Neural cell (in vitro differentiated cells): ENCODE measurements around the gene MCRIP1. TPM values are rescaled to one million over a fixed set of nuclear protein-coding genes. Genes with fewer than 3 reads are reported as not detected.

Experiments used
- H2AFZ ChIP-seq: fragments of 200-600, 300-800 bp; sonication (generic), shearing (Covaris generic); 2 replicates; pipeline ENCODE4 v1.6.0; 2014; ENCODE audit warnings: low read depth, mild to moderate bottlenecking, antibody characterized with exemption, low read length, moderate library complexity
- H3F3A ChIP-seq: fragments of 200-600 bp; shearing (Covaris generic); 2 replicates; pipeline ENCODE4 v1.6.1; 2016; ENCODE audit warnings: mild to moderate bottlenecking, moderate library complexity, mixed read lengths, antibody characterized with exemption, low read length; ENCODE audit not compliant: insufficient read depth, poor library complexity, severe bottlenecking
- H3K27ac ChIP-seq: fragments of 200-600, 300-800 bp; sonication (generic), shearing (Covaris generic); 2 replicates; pipeline ENCODE4 v1.5.1; 2014; ENCODE audit warnings: mild to moderate bottlenecking, low read length, moderate library complexity
- H3K27me3 ChIP-seq: fragments of 300-800, 200-600 bp; sonication (generic), shearing (Covaris generic); 2 replicates; pipeline ENCODE4 v1.6.0; 2014; ENCODE audit warnings: mild to moderate bottlenecking, low read depth, low read length, moderate library complexity; ENCODE audit not compliant: insufficient read depth
- H3K36me3 ChIP-seq: fragments of 300-800, 200-600 bp; sonication (generic), shearing (Covaris generic); 2 replicates; pipeline ENCODE4 v1.5.1; 2014; ENCODE audit warnings: mild to moderate bottlenecking, antibody characterized with exemption, low read length, moderate library complexity; ENCODE audit not compliant: insufficient read depth
- H3K4me2 ChIP-seq: fragments of 300-800, 200-600 bp; sonication (generic), shearing (Covaris generic); 2 replicates; pipeline ENCODE4 v1.6.0; 2014; ENCODE audit warnings: mild to moderate bottlenecking, low read length
- H3K4me3 ChIP-seq: fragments of 300-800, 200-600 bp; sonication (generic), shearing (Covaris generic); 2 replicates; pipeline ENCODE4 v1.5.1; 2014; ENCODE audit warnings: mild to moderate bottlenecking, low read length, moderate library complexity
- H3K79me2 ChIP-seq: fragments of 200-600 bp; shearing (Covaris generic); replicated peaks from 2 replicates; pipeline ENCODE4 v1.6.0; 2014; ENCODE audit warnings: mild to moderate bottlenecking, low read length, moderate library complexity; ENCODE audit not compliant: insufficient read depth
- H3K9ac ChIP-seq: fragments of 300-800, 200-600 bp; sonication (generic), shearing (Covaris generic); 2 replicates; pipeline ENCODE4 v1.6.1; 2016; ENCODE audit warnings: mild to moderate bottlenecking, low read length, mixed read lengths
- H3K9me2 ChIP-seq: fragments of 200-600 bp; shearing (Covaris generic); 2 replicates; pipeline ENCODE4 v1.6.1; 2016; ENCODE audit warnings: mild to moderate bottlenecking, low read length, mixed read lengths; ENCODE audit not compliant: insufficient read depth
- H3K9me3 ChIP-seq: fragments of 200-600, 300-800 bp; sonication (generic), shearing (Covaris generic); 2 replicates; pipeline ENCODE4 v1.6.1; 2016; ENCODE audit warnings: mild to moderate bottlenecking, mixed run types, low read length, moderate library complexity, mixed read lengths
- H4K20me1 ChIP-seq: fragments of 200-600 bp; shearing (Covaris generic); 2 replicates; pipeline ENCODE4 v1.6.1; 2016; ENCODE audit warnings: mild to moderate bottlenecking, mixed run types; ENCODE audit not compliant: insufficient read depth
- EP300 ChIP-seq: fragments of 450-650 bp; conservative IDR thresholded peaks from 2 replicates; pipeline ENCODE4 v1.6.1; 2014; ENCODE audit warnings: antibody characterized with exemption, mild to moderate bottlenecking, moderate library complexity; ENCODE audit not compliant: poor library complexity, severe bottlenecking
- EZH2 ChIP-seq: fragments of 200-600, 300-800 bp; shearing (Covaris generic), sonication (generic); IDR thresholded peaks from 2 replicates; pipeline ENCODE4 v1.6.1; 2014; ENCODE audit warnings: antibody characterized with exemption, low read length, borderline replicate concordance, mild to moderate bottlenecking; ENCODE audit not compliant: insufficient read depth, poor library complexity, severe bottlenecking
- MXI1 ChIP-seq: fragments of 450-650 bp; conservative IDR thresholded peaks from 2 replicates; pipeline ENCODE4 v1.6.1; 2014; ENCODE audit warnings: antibody characterized with exemption, mild to moderate bottlenecking; ENCODE audit not compliant: poor library complexity, severe bottlenecking
- POLR2AphosphoS5 ChIP-seq: IDR thresholded peaks from 2 replicates; pipeline ENCODE4 v1.6.1; 2012
- SMC3 ChIP-seq: fragments of 450-650 bp; conservative IDR thresholded peaks from 2 replicates; pipeline ENCODE4 v1.6.1; 2014; ENCODE audit warnings: antibody characterized with exemption, mild to moderate bottlenecking, moderate library complexity; ENCODE audit not compliant: poor library complexity
- TAF1 ChIP-seq: IDR thresholded peaks from 2 replicates; pipeline ENCODE4 v1.6.1; 2012; ENCODE audit warnings: low read depth
- polyA plus RNA-seq: library from polyadenylated mRNA; depleted of rRNA; stranded (reverse); fragments of >200 nt; gene quantifications from 2 replicates; pipeline ENCODE4 v1.2.3, GENCODE V29; 2014
- TF ChIP-seq, protein P1 (sequence below): fragments of 450-650 bp; IDR thresholded peaks from 2 replicates; pipeline ENCODE4 v1.5.1; 2014; ENCODE audit warnings: antibody characterized with exemption, mild to moderate bottlenecking, moderate library complexity; ENCODE audit not compliant: poor library complexity, severe bottlenecking

Gene MCRIP1
- polyA plus RNA-seq, 1 donor from 2014 or later, result 524 TPM

DNA sequence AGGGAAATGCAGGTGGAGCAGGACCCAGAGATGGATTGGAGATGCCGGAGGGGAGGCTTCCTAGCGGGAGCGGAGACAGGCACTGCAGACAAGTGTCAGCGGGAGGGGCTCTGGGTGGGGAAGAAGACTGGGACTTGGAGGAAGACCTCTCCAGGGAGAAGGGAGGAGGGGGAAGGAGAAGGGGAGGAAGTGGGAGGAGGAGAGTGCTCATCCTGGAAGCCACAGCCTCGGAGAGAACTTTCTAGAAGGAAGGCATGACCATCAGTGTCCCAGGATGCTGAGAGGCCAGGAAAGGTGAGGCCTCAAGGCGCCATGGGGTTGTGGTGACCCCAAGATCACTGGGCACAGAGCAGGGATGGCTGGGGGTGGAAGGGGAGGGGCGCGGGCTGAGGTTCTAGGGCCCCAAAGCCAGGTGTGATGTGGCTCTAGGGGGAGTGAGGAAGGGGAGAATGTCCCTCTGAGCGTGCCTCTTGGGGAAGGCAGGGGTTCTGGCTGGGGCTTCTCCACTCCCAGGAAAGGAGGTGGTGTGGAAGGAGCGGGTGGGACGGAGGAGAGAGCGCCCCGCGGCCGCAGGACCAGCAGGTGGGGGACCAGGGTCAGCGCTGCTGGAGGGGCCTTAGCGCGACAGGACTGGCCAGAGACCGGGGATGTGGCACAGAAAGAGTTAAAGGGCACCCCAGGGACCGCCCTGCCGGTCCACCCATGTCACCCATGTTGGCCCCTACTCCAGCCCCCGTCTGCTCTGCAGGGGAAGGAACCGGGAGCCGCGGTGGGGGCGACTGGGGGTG lies 30.0 kb downstream of the MCRIP1 start:
- Histone ChIP-seq H3K27me3 (peaks cover 67% of the 10 kb centered on the region), H3K36me3 (no peaks in the 10 kb centered on the region), H4K20me1 (no peaks in the 10 kb centered on the region), H3K9me3 (peaks cover 6% of the 10 kb centered on the region), H2AFZ (no peak overlapping the region), H3K4me2 (no peak overlapping the region), H3K79me2 (no peaks in the 10 kb centered on the region), H3K9ac (no peak overlapping the region), H3K27ac (no peak overlapping the region), H3F3A (no peaks in the 10 kb centered on the region), H3K9me2 (no peaks in the 10 kb centered on the region), H3K4me3 (no peak overlapping the region)
- no peak for TF ChIP-seq POLR2AphosphoS5

DNA sequence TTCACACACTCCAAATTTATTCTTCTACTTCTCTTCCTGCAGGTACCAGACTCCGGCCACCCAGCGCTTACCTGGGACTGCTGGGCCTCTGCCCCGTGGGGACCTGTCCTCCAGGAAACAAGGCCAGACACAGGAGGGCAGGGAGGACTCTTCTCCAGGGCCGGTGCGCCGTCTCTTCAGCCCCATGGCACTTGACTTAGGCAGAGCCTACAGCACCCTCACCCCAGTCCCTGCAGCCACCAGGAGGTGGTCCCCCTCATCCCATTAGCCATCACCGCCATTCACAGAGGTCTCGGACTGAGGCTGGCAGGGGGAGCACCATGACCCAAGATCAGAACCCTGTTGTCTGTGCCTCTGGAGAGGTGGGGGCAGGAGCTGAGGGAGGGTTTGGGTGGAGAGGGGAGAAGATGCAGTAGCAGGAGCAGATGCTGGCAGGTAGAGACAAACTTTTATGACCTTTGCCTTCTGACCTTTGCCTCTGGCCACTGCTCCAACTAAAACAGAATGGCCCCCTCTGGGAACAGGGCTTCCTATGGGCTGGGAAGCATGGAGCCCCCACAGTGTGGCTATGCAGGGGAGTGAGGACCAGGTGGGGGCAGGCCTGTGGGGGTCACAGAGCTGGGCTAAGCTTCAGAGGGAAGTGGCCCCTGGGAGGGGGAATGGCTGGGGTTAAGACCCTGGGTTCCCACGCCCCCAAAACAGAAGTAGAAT lies 30.9 kb downstream of the MCRIP1 start:
- Histone ChIP-seq H3K79me2 (no peaks in the 10 kb centered on the region), H3K27me3 (peaks cover 63% of the 10 kb centered on the region), H3K4me3 (no peak overlapping the region), H4K20me1 (no peaks in the 10 kb centered on the region), H2AFZ (no peak overlapping the region), H3K27ac (no peak overlapping the region), H3K9me3 (peaks cover 6% of the 10 kb centered on the region), H3K9ac (no peak overlapping the region), H3K4me2 (no peak overlapping the region), H3F3A (no peaks in the 10 kb centered on the region), H3K9me2 (no peaks in the 10 kb centered on the region), H3K36me3 (no peaks in the 10 kb centered on the region)
- TF ChIP-seq, protein P1, sequence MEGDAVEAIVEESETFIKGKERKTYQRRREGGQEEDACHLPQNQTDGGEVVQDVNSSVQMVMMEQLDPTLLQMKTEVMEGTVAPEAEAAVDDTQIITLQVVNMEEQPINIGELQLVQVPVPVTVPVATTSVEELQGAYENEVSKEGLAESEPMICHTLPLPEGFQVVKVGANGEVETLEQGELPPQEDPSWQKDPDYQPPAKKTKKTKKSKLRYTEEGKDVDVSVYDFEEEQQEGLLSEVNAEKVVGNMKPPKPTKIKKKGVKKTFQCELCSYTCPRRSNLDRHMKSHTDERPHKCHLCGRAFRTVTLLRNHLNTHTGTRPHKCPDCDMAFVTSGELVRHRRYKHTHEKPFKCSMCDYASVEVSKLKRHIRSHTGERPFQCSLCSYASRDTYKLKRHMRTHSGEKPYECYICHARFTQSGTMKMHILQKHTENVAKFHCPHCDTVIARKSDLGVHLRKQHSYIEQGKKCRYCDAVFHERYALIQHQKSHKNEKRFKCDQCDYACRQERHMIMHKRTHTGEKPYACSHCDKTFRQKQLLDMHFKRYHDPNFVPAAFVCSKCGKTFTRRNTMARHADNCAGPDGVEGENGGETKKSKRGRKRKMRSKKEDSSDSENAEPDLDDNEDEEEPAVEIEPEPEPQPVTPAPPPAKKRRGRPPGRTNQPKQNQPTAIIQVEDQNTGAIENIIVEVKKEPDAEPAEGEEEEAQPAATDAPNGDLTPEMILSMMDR, result no peak
- TF ChIP-seq TAF1 (no peak), SMC3 (no peak), MXI1 (no peak), POLR2AphosphoS5 (no peak), EZH2 (no peak), EP300 (no peak)

DNA sequence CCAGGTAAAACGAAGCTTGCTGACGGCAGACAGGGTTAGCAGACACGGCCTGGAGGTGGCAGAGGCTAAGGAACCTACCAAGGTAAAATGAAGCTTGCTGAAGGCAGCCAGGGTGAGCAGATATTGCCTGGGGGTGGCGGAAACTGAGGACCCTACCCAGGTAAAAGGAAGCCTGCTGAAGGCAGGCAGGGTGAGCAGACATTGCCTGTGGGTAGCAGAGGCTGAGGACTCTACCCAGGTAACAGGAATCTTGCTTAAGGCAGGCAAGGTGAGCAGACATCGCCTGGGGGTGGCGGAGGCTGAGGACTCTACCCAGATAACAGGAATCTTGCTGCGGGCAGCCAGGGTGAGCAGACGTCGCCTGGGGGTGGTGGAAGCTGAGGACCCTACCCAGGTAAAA lies 31.8 kb downstream of the MCRIP1 start:
- no peaks in the 10 kb centered on the region for H4K20me1 ChIP-seq
- H3K9me2 ChIP-seq, result no peaks in the 10 kb centered on the region
- H3K27me3 ChIP-seq, result peaks cover 54% of the 10 kb centered on the region
- H3K27ac ChIP-seq, result no peak overlapping the region
- H3K4me2 ChIP-seq, result no peak overlapping the region
- no peaks in the 10 kb centered on the region for H3K79me2 ChIP-seq
- no peaks in the 10 kb centered on the region for H3F3A ChIP-seq
- no peak overlapping the region for H3K4me3 ChIP-seq
- no peak overlapping the region for H2AFZ ChIP-seq
- H3K9me3 ChIP-seq, result peaks cover 6% of the 10 kb centered on the region
- TF ChIP-seq MXI1, result no peak
- no peaks in the 10 kb centered on the region for H3K36me3 ChIP-seq
- no peak overlapping the region for H3K9ac ChIP-seq
